H1 (cell line): Measurements from ENCODE around the gene AMER2. TPM values are rescaled to one million over a fixed set of nuclear protein-coding genes. Genes with fewer than 3 reads are reported as not detected.

ENCODE experiments used
- CTCF ChIA-PET: fragments of 300-600 bp; sonication (Branson Sonifier 250); formaldehyde crosslinking; loops from one replicate; lab custom pipeline; 2021; ENCODE audit not compliant: partially characterized antibody; lab: Charles Lee
- POLR2A ChIA-PET: fragments of 300-600 bp; sonication (Branson Sonifier 250); formaldehyde crosslinking; loops from one replicate; lab custom pipeline; 2021; ENCODE audit warnings: inconsistent platforms; ENCODE audit not compliant: partially characterized antibody; lab: Charles Lee
- DNase-seq, 2 experiments: peaks; one replicate each; pipeline versions ENCODE4 v3.0.0 to v3.0.0-alpha.2; 2010 to 2022; ENCODE audit warnings: low spot score in 2 of 2, low read depth in 1 of 2, mixed read lengths in 1 of 2
- FAIRE-seq: peaks from 2 replicates; lab custom pipeline; 2011; peaks lifted over from hg19 to GRCh38; lab: Jason Lieb, UNC
- H2AFZ ChIP-seq: 2 replicates; pipeline ENCODE4 v1.8.1; 2012; ENCODE audit warnings: low read length, inconsistent platforms
- H2AK5ac ChIP-seq: 2 replicates; pipeline ENCODE4 v1.6.1; 2013; ENCODE audit warnings: low read depth, low read length
- H2BK120ac ChIP-seq: replicated peaks from 2 replicates; pipeline ENCODE3; 2013; ENCODE audit warnings: low read depth, low read length, inconsistent platforms
- H2BK12ac ChIP-seq: 2 replicates; pipeline ENCODE4 v1.6.1; 2013; ENCODE audit warnings: low read depth, low read length
- H2BK15ac ChIP-seq: 2 replicates; pipeline ENCODE4 v1.6.1; 2013; ENCODE audit warnings: low read length
- H2BK20ac ChIP-seq: 2 replicates; pipeline ENCODE4 v1.6.1; 2013; ENCODE audit warnings: low read length
- H2BK5ac ChIP-seq: 2 replicates; pipeline ENCODE4 v1.6.1; 2013; ENCODE audit warnings: low read depth, low read length
- H3K14ac ChIP-seq: 2 replicates; pipeline ENCODE4 v1.6.1; 2013; ENCODE audit warnings: inconsistent platforms; ENCODE audit not compliant: insufficient read length
- H3K18ac ChIP-seq: 2 replicates; pipeline ENCODE4 v1.6.1; 2013; ENCODE audit warnings: low read length; ENCODE audit errors: extremely low read depth
- H3K23ac ChIP-seq: 2 replicates; pipeline ENCODE4 v1.6.1; 2013; ENCODE audit warnings: inconsistent platforms; ENCODE audit not compliant: insufficient read length
- H3K23me2 ChIP-seq: 2 replicates; pipeline ENCODE4 v1.6.1; 2013; ENCODE audit warnings: low read depth, low read length
- H3K27ac ChIP-seq: 2 replicates; pipeline ENCODE4 v1.6.1; 2011; ENCODE audit warnings: low read depth, low read length, inconsistent platforms
- H3K27me3 ChIP-seq, 4 experiments: replicated peaks in 1 of 4; 1 replicate in 1 of 4; 2 replicates in 3 of 4; pipeline versions ENCODE4 v1.6.1 to v1.8.1; 2011 to 2013; ENCODE audit warnings: low read length in 3 of 4, mild to moderate bottlenecking in 3 of 4, inconsistent platforms in 2 of 4, mixed read lengths in 2 of 4, moderate library complexity in 1 of 4; ENCODE audit not compliant: control insufficient read depth in 3 of 4, insufficient read depth in 3 of 4; ENCODE audit errors: extremely low read depth in 1 of 4
- H3K36me3 ChIP-seq, 4 experiments: 2 replicates each; pipeline versions ENCODE4 v1.6.1 to v1.8.1; 2011 to 2013; ENCODE audit warnings: mild to moderate bottlenecking in 4 of 4, low read length in 3 of 4, moderate library complexity in 2 of 4, control low read depth in 1 of 4, inconsistent platforms in 1 of 4; ENCODE audit not compliant: insufficient read depth in 4 of 4, control insufficient read depth in 2 of 4
- H3K4ac ChIP-seq: replicated peaks from 2 replicates; pipeline ENCODE3; 2013; ENCODE audit warnings: low read length, low read depth, mixed read lengths, inconsistent platforms; ENCODE audit not compliant: insufficient read length
- H3K4me1 ChIP-seq, 4 experiments: replicated peaks in 1 of 4; 1 replicate in 1 of 4; 2 replicates in 3 of 4; pipeline versions ENCODE4 v1.6.1 to v1.8.1; 2011 to 2013; ENCODE audit warnings: low read length in 3 of 4, inconsistent platforms in 2 of 4, mixed read lengths in 1 of 4; ENCODE audit not compliant: insufficient read depth in 4 of 4, control insufficient read depth in 3 of 4
- H3K4me2 ChIP-seq, 2 experiments: 2 replicates each; pipeline versions ENCODE4 v1.6.1 to v1.8.1; 2011 to 2013; ENCODE audit warnings: low read depth in 2 of 2, low read length in 2 of 2, control low read depth in 1 of 2, inconsistent platforms in 1 of 2, mild to moderate bottlenecking in 1 of 2; ENCODE audit not compliant: insufficient read depth in 1 of 2
- H3K4me3 ChIP-seq, 4 experiments: fragments of 200-600, 300-600 bp in 1 of 4; sonication (generic), shearing (Covaris generic), sonication (Bioruptor Twin) in 1 of 4; 2 replicates each; pipeline versions ENCODE4 v1.5.1 to v1.8.1; 2011 to 2016; ENCODE audit warnings: low read length in 4 of 4, low read depth in 3 of 4, control low read depth in 2 of 4, inconsistent platforms in 2 of 4, mild to moderate bottlenecking in 2 of 4, mixed read lengths in 1 of 4, moderate library complexity in 1 of 4; ENCODE audit not compliant: insufficient read depth in 2 of 4; ENCODE audit errors: extremely low read depth in 1 of 4
- H3K56ac ChIP-seq: replicated peaks from 2 replicates; pipeline ENCODE3; 2013; ENCODE audit warnings: low read depth, mild to moderate bottlenecking, mixed read lengths, low read length, inconsistent platforms; ENCODE audit not compliant: insufficient read length
- H3K79me1 ChIP-seq: 2 replicates; pipeline ENCODE4 v1.6.1; 2013; ENCODE audit warnings: low read depth, low read length, control low read depth
- H3K79me2 ChIP-seq, 2 experiments: 2 replicates each; pipeline versions ENCODE4 v1.6.1 to v1.8.1; 2012 to 2013; ENCODE audit warnings: low read length in 2 of 2, mild to moderate bottlenecking in 2 of 2, inconsistent platforms in 1 of 2; ENCODE audit not compliant: insufficient read depth in 2 of 2, control insufficient read depth in 1 of 2
- H3K9ac ChIP-seq, 4 experiments: replicated peaks in 1 of 4; 1 replicate in 1 of 4; 2 replicates in 3 of 4; pipeline versions ENCODE4 v1.6.1 to v1.8.1; 2011 to 2013; ENCODE audit warnings: low read depth in 3 of 4, low read length in 3 of 4, control low read depth in 2 of 4, mild to moderate bottlenecking in 2 of 4, moderate library complexity in 2 of 4, inconsistent platforms in 1 of 4; ENCODE audit errors: extremely low read depth in 1 of 4
- H3K9me3 ChIP-seq, 2 experiments: 2 replicates each; pipeline versions ENCODE4 v1.6.1 to v1.8.1; 2012 to 2013; ENCODE audit warnings: mild to moderate bottlenecking in 2 of 2, moderate library complexity in 2 of 2, control low read depth in 1 of 2, inconsistent platforms in 1 of 2, low read depth in 1 of 2, low read length in 1 of 2, mixed read lengths in 1 of 2; ENCODE audit not compliant: insufficient read depth in 2 of 2
- H4K20me1 ChIP-seq, 2 experiments: replicated peaks in 1 of 2; 2 replicates each; pipeline versions ENCODE3 to v1.8.1; 2011 to 2013; ENCODE audit warnings: inconsistent platforms in 2 of 2, low read length in 2 of 2, mild to moderate bottlenecking in 1 of 2; ENCODE audit not compliant: insufficient read depth in 2 of 2, control insufficient read depth in 1 of 2
- H4K5ac ChIP-seq: 2 replicates; pipeline ENCODE4 v1.6.1; 2013; ENCODE audit warnings: low read length, low read depth, mixed read lengths, inconsistent platforms; ENCODE audit not compliant: insufficient read length
- H4K8ac ChIP-seq: 2 replicates; pipeline ENCODE4 v1.8.0; 2013; ENCODE audit warnings: mild to moderate bottlenecking, moderate library complexity, low read length, inconsistent platforms; ENCODE audit not compliant: insufficient read depth; ENCODE audit errors: extremely low read depth
- H4K91ac ChIP-seq: replicated peaks from 2 replicates; pipeline ENCODE3; 2013; ENCODE audit warnings: low read length, mixed read lengths, inconsistent platforms; ENCODE audit not compliant: insufficient read length
- ASH2L ChIP-seq: fragments of 200-600, 300-600 bp; sonication (generic); IDR thresholded peaks from one replicate; pipeline ENCODE4 v1.7.1; 2017; ENCODE audit warnings: low read length
- BACH1 ChIP-seq: IDR thresholded peaks from 2 replicates; pipeline ENCODE4 v1.6.1; 2012; ENCODE audit warnings: low read length, improper control_type of control experiment
- NRF1 ChIP-seq: IDR thresholded peaks from 2 replicates; pipeline ENCODE4 v1.6.1; 2011; ENCODE audit warnings: mild to moderate bottlenecking, low read depth, low read length, improper control_type of control experiment
- RNF2 ChIP-seq: fragments of 200-900, 300-1000 bp; sonication (generic); IDR thresholded peaks from 2 replicates; pipeline ENCODE4 v1.7.1; 2016; ENCODE audit warnings: borderline replicate concordance, low read depth, mild to moderate bottlenecking, antibody characterized with exemption, low read length; ENCODE audit not compliant: poor library complexity, severe bottlenecking; ENCODE audit errors: missing control alignments
- SIX5 ChIP-seq: IDR thresholded peaks from 2 replicates; pipeline ENCODE4 v1.6.1; 2011; ENCODE audit warnings: mild to moderate bottlenecking, low read depth, low read length
- WGBS, 2 experiments: shearing (Covaris generic) in 1 of 2; methylation state at CpG; one replicate each; pipeline versions ENCODE4 v1.1.6 to v1.1.7; 2013 to 2015; ENCODE audit warnings: low lambda C conversion rate in 2 of 2, mixed read lengths in 2 of 2, inconsistent platforms in 1 of 2, low coverage in 1 of 2, missing lambda C conversion rate in 1 of 2; ENCODE audit not compliant: insufficient replicate concordance in 2 of 2, insufficient coverage in 1 of 2, insufficient read length in 1 of 2; ENCODE audit errors: extremely low coverage in 1 of 2, missing lambda C conversion rate in 1 of 2; 5-methylcytosine and 5-hydroxymethylcytosine counted together
- polyA plus RNA-seq, 7 experiments: library from polyadenylated mRNA; depleted of rRNA in 3 of 7; stranded (reverse) in 5 of 7; unstranded in 2 of 7; fragments of >200 nt in 5 of 7; fragments of 200-250 nt in 2 of 7; gene quantifications; 1 replicate in 5 of 7; 2 replicates in 1 of 7; 4 replicates in 1 of 7; pipeline versions ENCODE4 v1.2.1 to v1.2.3, GENCODE V29; 2011 to 2013; ENCODE audit warnings: missing spikeins in 2 of 7, mixed read lengths in 2 of 7
- total RNA-seq: library from RNA; stranded (reverse); fragmentation: NEBNext Ultra II Directional; extraction: Animal tissue kit (Norgen Biotek cat#: 25700); gene quantifications from 2 replicates; pipeline ENCODE4 v1.2.1, GENCODE V29; 2021

The AMER2 gene
- total and polyA plus RNA-seq, 2 of the 8 experiments (the other 6 are each of a cell fraction or from before 2014, with no cell fraction given), result 0.14 to 0.50 TPM

- Histone ChIP-seq H3K4ac (no peak overlapping the region), H4K91ac (no peak overlapping the region), H3K4me2 (no peak overlapping the region), H3K4me3 (no peak overlapping the region), H3K14ac (no peak overlapping the region), H3K36me3 (no peaks in the 10 kb centered on the region), H2BK15ac (0 out of 2 replicates have a peak overlapping the region, but pooled peaks have one; percentile 23), H3K4me1 (peaks cover 0 to 6% (median 3%) of the 10 kb centered on the region in 4 experiments; a peak in 4 of 7 replicates), H3K79me1 (no peaks in the 10 kb centered on the region), H4K8ac (no peak overlapping the region), H3K18ac (no peak overlapping the region), H3K56ac (no peak overlapping the region), H3K23ac (no peak overlapping the region), H3K27ac (no peak overlapping the region), H2BK12ac (no peak overlapping the region), H3K23me2 (no peaks in the 10 kb centered on the region; the same call in 1 of the 2 replicates), H2BK120ac (no peak overlapping the region), H2BK5ac (no peak overlapping the region), H3K9me3 (no peaks in the 10 kb centered on the region), H3K9ac (no peak overlapping the region), H4K5ac (no peak overlapping the region), H3K79me2 (no peaks in the 10 kb centered on the region), H2AK5ac (no peak overlapping the region), H4K20me1 (no peaks in the 10 kb centered on the region), H3K27me3 (no peaks in the 10 kb centered on the region), H2AFZ (peak overlapping the region; percentile 93), H2BK20ac (no peak overlapping the region)
- FAIRE-seq (no peak), DNase-seq (no peak)
- CTCF ChIA-PET, result interaction anchor here (0.7 to 5.0 kb wide), 16 partner anchors 9 to 163 kb away, joined by 3 to 44 read pairs (median 6); no protein-coding TSS in a partner anchor
- POLR2A ChIA-PET, result no interaction called here
- WGBS, 2 experiments, result 72% methylated on average over 3 of the region's 3 CpGs; no CpG with 5 or more reads in 1 of the 2 experiments
- TF ChIP-seq NRF1, result no peak
- no peak for TF ChIP-seq ASH2L
- TF ChIP-seq SIX5, result no peak
- TF ChIP-seq RNF2, result no peak
- no peak for TF ChIP-seq BACH1
Measured at GRCh38 chr13:25112695-25113255, 59.3 kb downstream of the AMER2 start.
